ENCODE measurements around the gene CSK.

CSK gene

GRCh38 chr15:74776821-74777768 is 4.8 kb upstream of the CSK start:
- Histone ChIP-seq H3K27ac (peak overlapping the region; percentile 98 to 100 (median 100)), H4K20me1 (no peaks in the 10 kb centered on the region; a peak in 1 of 22 replicates), H3K9me3 (replicated peaks in 1 of 11) (no peaks in the 10 kb centered on the region), H3K4me2 (peak overlapping the region; percentile 94 to 100 (median 98)), H3K4me1 (peaks cover 96 to 97% (median 96%) of the 10 kb centered on the region in 10 experiments), H3K4me3 (peak overlapping the region; percentile 17 to 51 (median 36); a peak in 17 of 20 replicates), H3K9ac (peak overlapping the region; percentile 77 to 99 (median 81)), H3K36me3 (no peaks in the 10 kb centered on the region), H3K27me3 (no peaks in the 10 kb centered on the region)
- peak in 8 of 11 experiments; percentile 51 to 95 (median 88); a peak in 16 of 22 replicates for TF ChIP-seq Cebpa-rat (IDR thresholded peaks at IDR 0.05)

GRCh38 chr15:74777769-74778598 is 3.9 kb upstream of the CSK start:
- Histone ChIP-seq H4K20me1 (peaks cover 0 to 6% (median 4%) of the 10 kb centered on the region in 11 experiments; a peak in 11 of 22 replicates), H3K27me3 (no peaks in the 10 kb centered on the region), H3K9ac (peak overlapping the region; percentile 68 to 99 (median 81); a peak in 21 of 22 replicates), H3K27ac (peak overlapping the region; percentile 98 to 100 (median 100)), H3K4me2 (peak overlapping the region; percentile 94 to 100 (median 98)), H3K4me3 (peak overlapping the region in 7 of 10 experiments; percentile 3 to 51 (median 27); a peak in 5 of 20 replicates), H3K36me3 (no peaks in the 10 kb centered on the region), H3K4me1 (peaks cover 87 to 92% (median 88%) of the 10 kb centered on the region in 10 experiments), H3K9me3 (replicated peaks in 1 of 11) (no peaks in the 10 kb centered on the region)
- TF ChIP-seq Cebpa-rat (IDR thresholded peaks at IDR 0.05), result no peak

- peak overlapping the region; percentile 98 to 100 (median 100) for H3K27ac ChIP-seq
Observed at GRCh38 chr15:74778599-74778970, 3.3 kb upstream of the CSK start.

GRCh38 chr15:74779162-74779648 is 2.7 kb upstream of the CSK start:
- no peaks in the 10 kb centered on the region for H3K9me3 ChIP-seq (replicated peaks in 1 of 11)
- no peak for TF ChIP-seq Cebpa-rat (IDR thresholded peaks at IDR 0.05)
- H3K9ac ChIP-seq, result peak overlapping the region in 10 of 11 experiments; percentile 78 to 99 (median 82); a peak in 14 of 22 replicates
- H3K27ac ChIP-seq, result peak overlapping the region; percentile 98 to 100 (median 100); a peak in 21 of 22 replicates
- H3K4me2 ChIP-seq, result peak overlapping the region; percentile 94 to 100 (median 98)
- H3K36me3 ChIP-seq, result peaks cover 0 to 5% (median 0%) of the 10 kb centered on the region in 11 experiments; a peak in 2 of 22 replicates
- no peaks in the 10 kb centered on the region for H3K27me3 ChIP-seq
- H4K20me1 ChIP-seq, result peaks cover 5 to 18% (median 15%) of the 10 kb centered on the region in 11 experiments; a peak in 20 of 22 replicates
- no peak overlapping the region for H3K4me3 ChIP-seq
- H3K4me1 ChIP-seq, result peaks cover 75 to 92% (median 84%) of the 10 kb centered on the region in 10 experiments

More at GRCh38 chr15:74778599-74778970, 3.3 kb upstream of the CSK start:
- Histone ChIP-seq H3K4me3 (0 out of 20 replicates have a peak overlapping the region, but pooled peaks of 1 of the 10 experiments have one; percentile 3), H3K9ac (peak overlapping the region; percentile 68 to 99 (median 81); a peak in 21 of 22 replicates), H3K27me3 (no peaks in the 10 kb centered on the region), H4K20me1 (peaks cover under 1 to 12% (median 9%) of the 10 kb centered on the region in 11 experiments; a peak in 19 of 22 replicates), H3K4me1 (peaks cover 81 to 92% (median 84%) of the 10 kb centered on the region in 10 experiments), H3K9me3 (replicated peaks in 1 of 11) (no peaks in the 10 kb centered on the region), H3K4me2 (peak overlapping the region; percentile 94 to 100 (median 98)), H3K36me3 (no peaks in the 10 kb centered on the region)
- TF ChIP-seq Cebpa-rat (IDR thresholded peaks at IDR 0.05), result no peak

GRCh38 chr15:74780523-74781430 is 1.1 kb upstream of the CSK start:
- H3K9me3 ChIP-seq (replicated peaks in 1 of 11), result no peaks in the 10 kb centered on the region
- peaks cover 17 to 34% (median 31%) of the 10 kb centered on the region in 11 experiments; a peak in 21 of 22 replicates for H4K20me1 ChIP-seq
- H3K4me3 ChIP-seq, result peak overlapping the region; percentile 76 to 92 (median 82)
- H3K9ac ChIP-seq, result peak overlapping the region; percentile 98 to 100 (median 99)
- peaks cover 0 to 19% (median 9%) of the 10 kb centered on the region in 11 experiments; a peak in 11 of 22 replicates for H3K36me3 ChIP-seq
- H3K27me3 ChIP-seq, result no peaks in the 10 kb centered on the region
- H3K27ac ChIP-seq, result peak overlapping the region; percentile 98 to 100 (median 100)
- H3K4me2 ChIP-seq, result peak overlapping the region; percentile 94 to 100 (median 98)
- TF ChIP-seq Cebpa-rat (IDR thresholded peaks at IDR 0.05), result peak in 3 of 11 experiments; percentile 33 to 57 (median 48); a peak in 3 of 22 replicates
- H3K4me1 ChIP-seq, result peaks cover 75 to 92% (median 84%) of the 10 kb centered on the region in 10 experiments

- peak overlapping the region; percentile 98 to 100 (median 100) for H3K27ac ChIP-seq
Observed at GRCh38 chr15:74782259-74783071, 585 bp downstream of the CSK start.

More at GRCh38 chr15:74782259-74783071, 585 bp downstream of the CSK start:
- Histone ChIP-seq H3K9me3 (replicated peaks in 1 of 11) (no peaks in the 10 kb centered on the region), H3K4me3 (peak overlapping the region; percentile 76 to 92 (median 82)), H3K27me3 (no peaks in the 10 kb centered on the region), H3K4me1 (peaks cover 73 to 91% (median 83%) of the 10 kb centered on the region in 10 experiments), H4K20me1 (peaks cover 19 to 50% (median 46%) of the 10 kb centered on the region in 11 experiments; a peak in 21 of 22 replicates), H3K9ac (peak overlapping the region; percentile 98 to 100 (median 99)), H3K36me3 (peaks cover 0 to 25% (median 10%) of the 10 kb centered on the region in 11 experiments; a peak in 12 of 22 replicates), H3K4me2 (peak overlapping the region; percentile 97 to 100 (median 100))
- no peak for TF ChIP-seq Cebpa-rat (IDR thresholded peaks at IDR 0.05)
